Bronchial epithelial cell (primary cell): ENCODE data around the gene BRD1. TPM values are rescaled to one million over a fixed set of nuclear protein-coding genes. Genes with fewer than 3 reads are reported as not detected.
A peak's percentile ranks its signal among the peaks of the same experiment; 100 is the strongest.

Experiments
- DNase-seq: peaks from one replicate; pipeline ENCODE4 v3.0.0-alpha.2; 2010; ENCODE audit warnings: low read depth
- FAIRE-seq: peaks from 2 replicates; lab custom pipeline; 2011; peaks lifted over from hg19 to GRCh38; lab: Jason Lieb, UNC
- H3K27me3 ChIP-seq: 2 replicates; pipeline ENCODE4 v1.5.1; 2011; ENCODE audit warnings: low read length; ENCODE audit not compliant: control insufficient read depth, insufficient read depth
- H3K36me3 ChIP-seq: 2 replicates; pipeline ENCODE4 v1.5.1; 2011; ENCODE audit warnings: low read length; ENCODE audit not compliant: control insufficient read depth, insufficient read depth
- H3K4me3 ChIP-seq: 2 replicates; pipeline ENCODE4 v1.5.1; 2011; ENCODE audit warnings: mild to moderate bottlenecking, low read depth, low read length, control low read depth
- CTCF ChIP-seq: IDR thresholded peaks from 2 replicates; pipeline ENCODE4 v1.5.1; 2011; ENCODE audit warnings: mild to moderate bottlenecking, moderate library complexity, low read length, control low read depth, inconsistent platforms; ENCODE audit not compliant: insufficient read depth, severe bottlenecking
- total RNA-seq: library from RNA; depleted of rRNA; stranded (reverse); fragments of >200 nt; gene quantifications from 2 replicates; pipeline ENCODE4 v1.2.1, GENCODE V29; 2014

Gene BRD1
- total RNA-seq = 18.2 and 28.0 TPM in 2 replicates

- DNase-seq (no peak), FAIRE-seq (no peak)
- no peak for TF ChIP-seq CTCF
- Histone ChIP-seq H3K4me3 (peak within 1 kb of the TSS; percentile 83), H3K36me3 (peaks cover 14% of the 10 kb centered on the region), H3K27me3 (no peaks in the 10 kb centered on the region)
These were observed at the start of gene BRD1 for GRCh38 chr22:49827853-49828598. TSS of gene BRD1 (minus strand) at chr22:49827873. CDS start at chr22:49824317, 3,556 bp downstream.

GRCh38 chr22:49873228-49873940, 45.7 kb upstream of the BRD1 start:
- H3K4me3 ChIP-seq = no peak overlapping the region
- no peak for FAIRE-seq
- H3K27me3 ChIP-seq = no peaks in the 10 kb centered on the region
- no peak for DNase-seq
- H3K36me3 ChIP-seq = no peaks in the 10 kb centered on the region
- TF ChIP-seq CTCF = no peak

- no peaks in the 10 kb centered on the region for H3K27me3 ChIP-seq
- TF ChIP-seq CTCF = no peak
- no peak for FAIRE-seq
- no peak overlapping the region for H3K4me3 ChIP-seq
- H3K36me3 ChIP-seq = no peaks in the 10 kb centered on the region
- no peak for DNase-seq
These were observed 44.7 kb upstream of the BRD1 start for GRCh38 chr22:49872347-49872746.

GRCh38 chr22:49871482-49871881, 43.8 kb upstream of the BRD1 start:
- no peaks in the 10 kb centered on the region for H3K36me3 ChIP-seq
- DNase-seq = no peak
- no peak for FAIRE-seq
- H3K27me3 ChIP-seq = no peaks in the 10 kb centered on the region
- no peak for TF ChIP-seq CTCF
- no peak overlapping the region for H3K4me3 ChIP-seq

- TF ChIP-seq CTCF = no peak
- H3K36me3 ChIP-seq = no peaks in the 10 kb centered on the region
- H3K4me3 ChIP-seq = no peak overlapping the region
- DNase-seq (no peak), FAIRE-seq (peak; percentile 70)
- no peaks in the 10 kb centered on the region for H3K27me3 ChIP-seq
These were observed 42.4 kb upstream of the BRD1 start for GRCh38 chr22:49869845-49870712.
